Keratinocyte (primary cell): Measurements from ENCODE around the gene KCNK10.

Experiments used
- EZH2 ChIP-seq: IDR thresholded peaks from one replicate; pipeline ENCODE4 v1.6.1; 2012; ENCODE audit warnings: inconsistent platforms, mild to moderate bottlenecking, low read length, moderate library complexity
- TF ChIP-seq, protein P1 (sequence below), 3 experiments: IDR thresholded peaks in 1 of 3; conservative IDR thresholded peaks in 1 of 3; optimal IDR thresholded peaks in 1 of 3; 2 replicates in 2 of 3; 3 replicates in 1 of 3; pipeline versions ENCODE3 to v1.5.1; 2011; ENCODE audit warnings: low read length in 3 of 3, mild to moderate bottlenecking in 3 of 3, moderate library complexity in 2 of 3, control low read depth in 1 of 3, inconsistent platforms in 1 of 3; ENCODE audit not compliant: insufficient read depth in 2 of 3; ENCODE audit errors: extremely low read depth in 1 of 3

DNA sequence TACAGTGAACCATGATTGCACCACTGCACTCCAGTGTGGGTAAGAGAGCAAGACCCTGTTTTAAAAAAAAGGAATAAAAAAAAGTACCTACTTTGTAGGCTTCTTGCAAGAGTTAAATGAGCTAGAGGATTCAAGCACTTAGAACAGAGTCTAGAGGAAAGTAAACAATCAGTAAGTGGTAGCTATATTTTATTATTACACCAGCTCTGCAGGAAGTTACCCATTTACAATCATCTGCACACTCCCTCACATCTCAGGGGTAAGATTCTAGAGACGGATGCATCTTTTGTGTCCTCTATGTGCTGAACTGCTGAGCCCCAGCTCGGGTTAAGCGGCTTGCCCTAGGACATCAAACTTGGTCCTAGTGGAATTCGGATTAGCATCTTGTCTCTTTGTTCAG, 67.3 kb downstream of the KCNK10 start:
- TF ChIP-seq, protein P1, sequence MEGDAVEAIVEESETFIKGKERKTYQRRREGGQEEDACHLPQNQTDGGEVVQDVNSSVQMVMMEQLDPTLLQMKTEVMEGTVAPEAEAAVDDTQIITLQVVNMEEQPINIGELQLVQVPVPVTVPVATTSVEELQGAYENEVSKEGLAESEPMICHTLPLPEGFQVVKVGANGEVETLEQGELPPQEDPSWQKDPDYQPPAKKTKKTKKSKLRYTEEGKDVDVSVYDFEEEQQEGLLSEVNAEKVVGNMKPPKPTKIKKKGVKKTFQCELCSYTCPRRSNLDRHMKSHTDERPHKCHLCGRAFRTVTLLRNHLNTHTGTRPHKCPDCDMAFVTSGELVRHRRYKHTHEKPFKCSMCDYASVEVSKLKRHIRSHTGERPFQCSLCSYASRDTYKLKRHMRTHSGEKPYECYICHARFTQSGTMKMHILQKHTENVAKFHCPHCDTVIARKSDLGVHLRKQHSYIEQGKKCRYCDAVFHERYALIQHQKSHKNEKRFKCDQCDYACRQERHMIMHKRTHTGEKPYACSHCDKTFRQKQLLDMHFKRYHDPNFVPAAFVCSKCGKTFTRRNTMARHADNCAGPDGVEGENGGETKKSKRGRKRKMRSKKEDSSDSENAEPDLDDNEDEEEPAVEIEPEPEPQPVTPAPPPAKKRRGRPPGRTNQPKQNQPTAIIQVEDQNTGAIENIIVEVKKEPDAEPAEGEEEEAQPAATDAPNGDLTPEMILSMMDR (optimal IDR thresholded peaks at IDR 0.05 in 1 of 3, IDR thresholded peaks at IDR 0.05 in 1 of 3, conservative IDR thresholded peaks at IDR 0.05 in 1 of 3; ENCODE audit: extremely low read depth in 1 of 3, insufficient read depth in 2 of 3, low read length in 3 of 3) = no peak
- TF ChIP-seq EZH2 = no peak
